Measurements from ENCODE around the gene LRRTM2. TPM values are rescaled to one million over a fixed set of nuclear protein-coding genes. Genes with fewer than 3 reads are reported as not detected.

Gene LRRTM2
- total RNA-seq, 8 experiments from 2014 or later, result 8.0 to 98.4 (median 20.8) TPM

- 60 to 100% (median 100%) methylated on average over 1 to 3 of the region's 3 CpGs; no CpG with 5 or more reads in 2 of the 10 experiments for WGBS, 10 experiments
- no peak overlapping the region for H3K4me3 ChIP-seq
- H3K27ac ChIP-seq, result no peak overlapping the region
- H3K4me1 ChIP-seq (replicated peaks in 1 of 2), result peaks cover 3 to 4% of the 10 kb centered on the region in 2 donors
- ATAC-seq (replicated peaks in 6 of 8), result no peak
- in situ Hi-C loops (cut with MboI; ENCODE audit: low pct_unique_long_range_greater_than_20kb in 2 of 9, low sequenced_read_pairs in 9 of 9, unreplicated experiment in 9 of 9), result loop anchor here in 1 of 9 experiments (25.0 kb wide), 1 partner anchor 433 kb away; no protein-coding TSS in a partner anchor
Measured at GRCh38 chr5:138829341-138829740, 45.8 kb downstream of the LRRTM2 start.

GRCh38 chr5:138828556-138828955, 46.6 kb downstream of the LRRTM2 start:
- Histone ChIP-seq H3K4me3 (no peak overlapping the region), H3K27ac (no peak overlapping the region), H3K4me1 (replicated peaks in 1 of 2) (peaks cover 3 to 4% of the 10 kb centered on the region in 2 donors)
- in situ Hi-C loops (cut with MboI; ENCODE audit: low pct_unique_long_range_greater_than_20kb in 2 of 9, low sequenced_read_pairs in 9 of 9, unreplicated experiment in 9 of 9), result loop anchor here in 1 of 9 experiments (25.0 kb wide), 1 partner anchor 434 kb away; no protein-coding TSS in a partner anchor
- ATAC-seq (replicated peaks in 6 of 8), result no peak
- 0 to 93% (median 65%) methylated on average over 1 to 4 of the region's 4 CpGs for WGBS, 10 experiments

- peak in 3 of 8 experiments; percentile 62 to 81 (median 76) for ATAC-seq (replicated peaks in 6 of 8)
- H3K4me1 ChIP-seq (replicated peaks in 1 of 2), result no peaks in the 10 kb centered on the region
- no peak overlapping the region for H3K4me3 ChIP-seq
- WGBS, 10 experiments, result 25 to 71% (median 55%) methylated on average over 2 to 5 of the region's 5 CpGs
- in situ Hi-C loops (cut with MboI; ENCODE audit: low pct_unique_long_range_greater_than_20kb in 2 of 9, low sequenced_read_pairs in 9 of 9, unreplicated experiment in 9 of 9), result loop anchor here in 1 of 9 experiments (25.0 kb wide), 1 partner anchor 437 kb away; no protein-coding TSS in a partner anchor
- H3K27ac ChIP-seq, result no peak overlapping the region
Measured at GRCh38 chr5:138824924-138825863, 49.9 kb downstream of the LRRTM2 start.

- in situ Hi-C loops (cut with MboI; ENCODE audit: low pct_unique_long_range_greater_than_20kb in 2 of 9, low sequenced_read_pairs in 9 of 9, unreplicated experiment in 9 of 9), result no loop called here
- no peak overlapping the region for H3K27ac ChIP-seq
- 46 to 100% (median 84%) methylated on average over 1 to 7 of the region's 7 CpGs; no CpG with 5 or more reads in 1 of the 10 experiments for WGBS, 10 experiments
- ATAC-seq (replicated peaks in 6 of 8), result peak in 2 of 8 experiments; percentile 90 to 93
- no peaks in the 10 kb centered on the region for H3K4me1 ChIP-seq (replicated peaks in 1 of 2)
- H3K4me3 ChIP-seq, result no peak overlapping the region
Measured at GRCh38 chr5:138824516-138824915, 50.6 kb downstream of the LRRTM2 start.

GRCh38 chr5:138820695-138821094, 54.4 kb downstream of the LRRTM2 start:
- WGBS, 10 experiments, result 92 to 100% (median 95%) methylated on average over 1 to 3 of the region's 3 CpGs; no CpG with 5 or more reads in 4 of the 10 experiments
- in situ Hi-C loops (cut with MboI; ENCODE audit: low pct_unique_long_range_greater_than_20kb in 2 of 9, low sequenced_read_pairs in 9 of 9, unreplicated experiment in 9 of 9), result no loop called here
- H3K27ac ChIP-seq, result no peak overlapping the region
- ATAC-seq (replicated peaks in 6 of 8), result no peak
- no peak overlapping the region for H3K4me3 ChIP-seq
- peaks cover 0 to 5% of the 10 kb centered on the region in 2 donors for H3K4me1 ChIP-seq (replicated peaks in 1 of 2)

GRCh38 chr5:138819081-138819480, 56.1 kb downstream of the LRRTM2 start:
- no peak overlapping the region for H3K4me3 ChIP-seq
- 60 to 100% (median 92%) methylated on average over 1 to 3 of the region's 4 CpGs; no CpG with 5 or more reads in 3 of the 10 experiments for WGBS, 10 experiments
- ATAC-seq (replicated peaks in 6 of 8), result peak in 6 of 8 experiments; percentile 27 to 85 (median 47)
- H3K4me1 ChIP-seq (replicated peaks in 1 of 2), result peaks cover 0 to 5% of the 10 kb centered on the region in 2 donors
- in situ Hi-C loops (cut with MboI; ENCODE audit: low pct_unique_long_range_greater_than_20kb in 2 of 9, low sequenced_read_pairs in 9 of 9, unreplicated experiment in 9 of 9), result no loop called here
- no peak overlapping the region for H3K27ac ChIP-seq

Other genes starting within 250 kb of the LRRTM2 start
- 100 to 1,000 TPM; 176 to 339 (median 205) TPM for gene CTNNA1, start 121.9 kb downstream of the LRRTM2 start, total RNA-seq